ENCODE measurements around the gene PERM1. TPM values are rescaled to one million over a fixed set of nuclear protein-coding genes. Genes with fewer than 3 reads are reported as not detected.

Gene PERM1
- total and polyA plus RNA-seq, 2 of the 8 experiments (the other 6 are each of a cell fraction or from before 2014, with no cell fraction given): not detected

DNA sequence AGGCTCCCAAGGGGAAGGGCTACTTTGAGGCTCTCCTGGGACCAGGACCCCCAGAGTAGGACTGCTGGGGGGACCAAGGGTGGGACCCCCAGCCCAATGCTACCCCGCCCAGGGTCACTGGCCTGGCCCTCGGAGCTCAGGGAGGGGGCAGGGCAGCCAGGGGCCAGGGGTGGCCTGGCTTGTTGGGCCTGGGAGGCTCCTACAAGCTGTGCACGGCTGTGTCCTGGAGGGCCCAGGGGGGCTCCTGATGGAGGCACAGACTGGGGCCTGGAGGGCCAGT, 15.8 kb upstream of the PERM1 start (continued):
- TF ChIP-seq SIN3A (conservative IDR thresholded peaks at IDR 0.05 in 1 of 2, IDR thresholded peaks at IDR 0.05 in 1 of 2; ENCODE audit: low read depth in 1 of 2, low read length in 2 of 2): no peak
